ENCODE data around the gene ATP5ME.

Gene ATP5ME

GRCh38 chr4:633406-633805 is 40.7 kb downstream of the ATP5ME start:
- no peak for DNase-seq (ENCODE audit: low read depth)

DNA sequence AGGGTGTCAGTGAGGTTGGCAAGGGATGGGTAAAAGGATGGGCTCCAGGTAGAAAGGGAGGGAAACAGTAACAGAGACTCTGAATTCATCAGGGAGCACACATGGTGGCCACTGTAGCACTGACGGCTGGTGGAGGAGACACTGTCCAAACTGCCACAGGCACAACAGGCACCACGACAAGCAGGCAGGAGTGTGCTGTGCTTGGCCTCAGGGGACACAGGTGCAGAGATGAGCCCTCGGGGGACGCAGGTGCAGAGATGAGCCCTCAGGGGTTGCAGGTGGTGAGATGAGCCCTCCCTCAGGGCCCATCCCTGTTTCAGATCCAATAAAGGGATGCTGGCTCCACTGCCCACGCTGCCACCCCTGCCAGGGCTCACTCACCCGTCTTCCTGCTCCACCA is 41.1 kb downstream of the ATP5ME start:
- DNase-seq (ENCODE audit: low read depth), result no peak

DNA sequence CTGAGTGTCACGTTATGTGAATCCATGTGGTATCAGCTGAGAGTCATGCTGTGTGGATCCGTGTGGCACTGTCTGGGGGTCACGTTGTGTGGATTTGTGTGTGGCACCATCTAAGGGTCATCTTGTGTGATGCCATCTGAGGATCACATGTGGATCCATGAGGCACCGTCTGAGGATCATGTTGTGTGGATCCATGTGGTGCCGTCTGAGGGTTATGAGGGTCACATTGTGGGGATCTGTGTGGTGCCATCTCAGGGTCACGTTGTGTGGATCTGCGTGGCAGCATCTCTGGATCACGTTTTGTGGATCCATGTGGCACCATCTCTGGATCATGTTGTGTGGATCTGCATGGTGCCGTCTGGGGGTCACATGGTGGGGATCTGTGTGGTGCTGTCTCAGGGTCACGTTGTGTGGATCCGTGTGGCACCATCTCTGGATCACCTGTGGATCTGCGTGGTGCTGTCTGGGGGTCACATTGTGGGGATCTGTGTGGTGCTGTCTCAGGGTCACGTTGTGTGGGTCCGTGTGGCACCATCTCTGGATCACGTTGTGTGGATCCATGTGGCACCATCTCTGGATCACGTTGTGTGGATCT is 41.8 kb downstream of the ATP5ME start:
- DNase-seq (ENCODE audit: low read depth), result no peak

DNA sequence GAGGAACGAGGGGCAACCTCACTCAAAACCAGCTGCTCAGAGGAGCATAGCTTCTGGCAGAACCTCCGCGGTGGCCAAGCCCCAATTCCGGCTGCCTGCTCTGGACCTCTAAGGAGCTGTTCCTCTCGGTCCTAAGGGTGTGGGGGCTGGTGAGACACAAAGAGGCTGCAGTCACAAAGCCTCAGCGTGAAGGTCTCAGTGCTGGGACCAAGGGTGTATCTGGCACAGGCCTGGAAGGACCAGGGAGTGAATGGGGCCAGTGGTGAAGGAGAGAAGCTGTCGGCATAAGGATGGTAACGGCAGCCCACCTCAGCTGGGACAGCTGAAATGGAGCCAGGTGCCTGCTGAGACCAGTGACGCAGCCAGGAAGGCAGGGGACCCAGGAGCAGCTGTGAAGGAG is 43.4 kb downstream of the ATP5ME start:
- no peak for DNase-seq (ENCODE audit: low read depth)

DNA sequence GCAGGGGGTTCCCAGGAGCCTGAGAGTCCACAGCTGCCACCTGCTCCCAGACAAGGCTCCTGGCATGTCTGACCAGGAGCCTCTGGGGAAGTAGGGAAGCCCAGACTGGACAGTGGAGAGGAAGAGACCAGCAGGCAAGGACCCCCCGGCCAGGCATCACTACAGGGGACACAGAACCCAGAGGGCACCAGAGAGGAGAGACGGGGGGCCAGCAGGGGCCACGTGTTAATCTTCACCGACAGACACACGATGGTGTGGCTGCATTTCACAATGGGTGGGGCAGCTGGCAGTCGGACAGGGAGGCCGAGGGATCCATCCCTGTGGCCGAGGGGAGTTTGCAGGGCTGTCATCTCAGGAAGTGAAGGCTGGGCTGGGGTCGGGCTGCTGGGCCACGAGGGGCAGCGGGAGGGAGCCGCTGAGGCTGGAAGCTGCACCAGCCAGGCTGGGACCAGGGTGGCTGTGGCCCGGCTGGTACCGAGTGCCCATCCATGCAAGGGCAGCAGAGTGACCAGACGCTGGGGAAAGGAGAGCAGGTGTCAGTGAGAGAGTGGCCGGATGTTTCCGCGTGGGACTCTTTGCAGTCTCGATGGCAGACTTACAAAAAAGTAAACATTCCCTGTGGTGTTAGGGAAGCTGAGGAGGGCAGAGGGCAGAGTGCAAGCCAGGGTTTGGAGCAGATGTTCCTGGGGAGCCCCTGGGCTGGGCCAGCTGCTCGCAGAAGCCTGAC is 44.0 kb downstream of the ATP5ME start:
- DNase-seq (ENCODE audit: low read depth), result no peak

GRCh38 chr4:629636-629914 is 44.5 kb downstream of the ATP5ME start:
- DNase-seq (ENCODE audit: low read depth), result no peak

- no peak for DNase-seq (ENCODE audit: low read depth)
These were observed 45.0 kb downstream of the ATP5ME start for GRCh38 chr4:628821-629635.

DNA sequence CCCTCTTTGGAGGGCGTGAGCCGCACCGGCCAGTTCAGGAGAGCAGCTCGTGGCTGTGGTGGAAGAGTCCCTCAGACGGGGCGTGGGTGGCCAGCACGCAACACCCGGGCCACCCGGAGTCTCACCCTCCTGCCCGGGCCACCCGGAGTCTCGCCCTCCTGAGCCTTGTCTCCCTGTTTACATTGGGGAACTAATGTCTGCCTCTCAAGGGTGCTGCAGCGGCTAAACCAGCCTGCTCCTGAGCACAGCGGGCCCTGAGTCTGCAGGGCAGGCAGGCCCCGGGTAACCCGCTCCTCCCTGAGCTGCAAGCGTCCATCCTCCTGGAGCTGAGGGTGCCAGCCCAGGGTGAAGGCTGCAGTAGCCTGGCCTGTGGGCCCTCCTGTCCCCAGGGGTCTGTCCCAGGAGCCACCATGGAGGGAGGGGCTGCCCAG is 45.8 kb downstream of the ATP5ME start:
- DNase-seq (ENCODE audit: low read depth), result no peak

GRCh38 chr4:627347-628125 is 46.5 kb downstream of the ATP5ME start:
- no peak for DNase-seq (ENCODE audit: low read depth)

GRCh38 chr4:626201-627091 is 47.6 kb downstream of the ATP5ME start:
- no peak for DNase-seq (ENCODE audit: low read depth)

DNA sequence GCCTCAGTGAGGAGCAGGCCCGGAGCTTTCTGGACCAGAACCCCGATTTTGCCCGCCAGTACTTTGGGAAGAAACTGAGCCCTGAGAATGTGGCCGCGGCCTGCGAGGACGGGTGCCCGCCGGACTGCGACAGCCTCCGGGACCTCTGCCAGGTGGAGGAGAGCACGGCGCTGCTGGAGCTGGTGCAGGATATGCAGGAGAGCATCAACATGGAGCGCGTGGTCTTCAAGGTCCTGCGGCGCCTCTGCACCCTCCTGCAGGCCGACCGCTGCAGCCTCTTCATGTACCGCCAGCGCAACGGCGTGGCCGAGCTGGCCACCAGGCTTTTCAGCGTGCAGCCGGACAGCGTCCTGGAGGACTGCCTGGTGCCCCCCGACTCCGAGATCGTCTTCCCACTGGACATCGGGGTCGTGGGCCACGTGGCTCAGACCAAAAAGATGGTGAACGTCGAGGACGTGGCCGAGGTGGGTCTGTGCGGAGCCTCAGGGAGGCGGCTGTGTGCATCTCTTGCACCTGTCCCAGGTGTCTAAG is 48.4 kb downstream of the ATP5ME start:
- DNase-seq (ENCODE audit: low read depth), result no peak

DNA sequence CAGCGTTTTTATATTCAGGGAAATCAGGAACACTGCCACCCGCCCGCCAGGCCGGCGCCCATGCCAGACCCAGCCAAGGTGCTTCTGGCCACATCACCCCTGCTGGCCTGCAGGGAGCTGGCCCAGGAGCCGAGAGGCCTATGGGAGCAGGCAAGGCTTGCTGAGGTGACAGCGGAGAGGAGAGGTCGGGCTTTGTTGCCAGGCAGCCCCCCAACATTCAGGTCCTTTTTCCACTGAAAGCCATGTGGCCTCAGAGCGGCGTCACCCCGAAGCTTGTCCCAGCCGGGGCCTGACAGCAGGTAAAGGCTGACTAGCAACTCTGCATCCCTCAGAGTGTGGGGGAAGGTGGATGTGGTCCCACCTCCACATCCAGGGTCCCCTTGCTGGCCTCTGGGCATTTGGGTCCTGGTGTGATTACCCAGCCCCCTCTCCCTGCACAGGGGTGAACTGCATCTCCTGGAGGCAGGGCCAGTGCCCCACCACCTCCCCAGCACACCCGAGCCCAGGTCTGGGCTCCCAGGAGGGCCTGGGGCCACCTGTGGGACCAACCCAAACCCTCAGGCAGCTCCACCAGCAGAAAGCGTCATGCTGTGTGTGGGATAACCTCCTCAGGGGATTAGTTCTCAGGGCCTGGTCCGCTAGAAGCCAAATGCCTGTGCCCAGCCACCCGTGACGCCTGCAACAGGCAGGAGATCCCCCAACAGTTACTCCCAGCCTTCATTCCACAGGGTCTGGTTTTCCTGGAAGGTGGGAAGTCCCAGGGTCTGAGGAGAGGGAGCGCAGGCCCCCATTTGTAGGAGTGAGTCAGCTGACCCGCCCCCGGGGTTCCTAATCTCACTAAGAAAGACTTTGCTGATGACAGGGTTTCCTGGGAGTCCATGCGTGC is 49.1 kb downstream of the ATP5ME start, which contains the start of gene PDE6B:
Gene PDE6B, plus strand, starts transcription at position 869 of the 886 bp plus-strand sequence. CDS start 54 bp downstream, outside the sequence.
- DNase-seq (ENCODE audit: low read depth), result no peak

DNA sequence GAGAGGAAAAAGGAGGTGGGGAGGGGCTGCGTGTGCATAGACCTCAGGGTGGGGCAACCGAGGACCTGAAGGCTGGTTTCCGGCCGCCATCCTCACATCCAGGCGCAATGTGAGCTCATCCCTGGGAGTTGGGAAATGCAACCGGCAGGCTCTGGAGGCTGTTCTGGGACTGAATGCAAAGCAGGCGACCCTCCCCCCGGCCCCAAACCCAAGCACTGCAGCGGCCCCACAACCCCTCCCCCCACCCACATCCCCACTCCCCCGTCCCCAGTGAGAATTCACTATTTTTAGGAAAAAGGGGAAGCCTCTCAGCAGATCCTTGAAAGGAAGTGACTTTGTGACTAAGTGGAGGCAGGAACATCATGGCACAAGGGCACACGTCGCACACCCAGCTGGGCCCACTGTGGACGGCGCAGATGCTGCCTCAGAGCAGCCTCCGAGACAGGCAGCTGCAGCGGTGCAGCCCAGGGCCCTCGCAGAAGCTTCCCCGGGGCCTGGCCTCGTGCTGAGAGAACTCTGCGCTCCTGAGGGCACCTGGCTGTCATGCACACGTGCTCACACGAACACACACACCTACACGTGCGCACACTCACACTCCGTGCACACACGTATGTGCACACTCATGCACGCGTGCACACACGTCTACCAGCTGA is 50.0 kb downstream of the ATP5ME start:
- DNase-seq (ENCODE audit: low read depth), result no peak

GRCh38 chr4:622996-623913 is 50.8 kb downstream of the ATP5ME start:
- DNase-seq (ENCODE audit: low read depth), result no peak
